SU-DHL-6 (cell line): Measurements from ENCODE around the gene KAZN.

Experiments used
- H2AFZ ChIP-seq: fragments of 200-600 bp; sonication (generic); 2 replicates; pipeline ENCODE4 v1.6.1; 2014; ENCODE audit warnings: low read depth, mild to moderate bottlenecking, moderate library complexity, mixed read lengths, antibody characterized with exemption, low read length; ENCODE audit not compliant: severe bottlenecking
- H3F3A ChIP-seq: fragments of 200-600 bp; shearing (Covaris generic); 2 replicates; pipeline ENCODE4 v1.6.0; 2016; ENCODE audit warnings: antibody characterized with exemption, mild to moderate bottlenecking; ENCODE audit not compliant: insufficient read depth
- H3K27ac ChIP-seq: fragments of 200-600 bp; sonication (generic); 2 replicates; pipeline ENCODE4 v1.5.1; 2016; ENCODE audit warnings: low read depth, mild to moderate bottlenecking, low read length, moderate library complexity, mixed read lengths
- H3K27me3 ChIP-seq: fragments of 200-600 bp; sonication (generic), shearing (Covaris generic); 2 replicates; pipeline ENCODE4 v1.6.0; 2014; ENCODE audit warnings: mild to moderate bottlenecking, low read length
- H3K36me3 ChIP-seq: fragments of 200-600 bp; sonication (generic); 2 replicates; pipeline ENCODE4 v1.6.1; 2014; ENCODE audit warnings: mild to moderate bottlenecking, low read length, mixed read lengths
- H3K4me2 ChIP-seq: fragments of 300-600, 200-600 bp; shearing (Covaris generic), sonication (generic); 2 replicates; pipeline ENCODE4 v1.6.0; 2014; ENCODE audit warnings: low read length, low read depth, mild to moderate bottlenecking; ENCODE audit not compliant: poor library complexity, severe bottlenecking
- H3K4me3 ChIP-seq: fragments of 200-600 bp; sonication (generic); 2 replicates; pipeline ENCODE4 v1.5.1; 2014; ENCODE audit warnings: antibody characterized with exemption, low read length, mild to moderate bottlenecking, mixed read lengths; ENCODE audit not compliant: insufficient read depth, poor library complexity, severe bottlenecking
- H3K79me2 ChIP-seq: fragments of 200-600 bp; sonication (generic); 2 replicates; pipeline ENCODE4 v1.6.1; 2014; ENCODE audit warnings: mild to moderate bottlenecking, low read length, moderate library complexity; ENCODE audit not compliant: insufficient read depth
- H3K9ac ChIP-seq: fragments of 200-600 bp; sonication (generic); 2 replicates; pipeline ENCODE4 v1.7.0; 2014; ENCODE audit warnings: mild to moderate bottlenecking, low read length
- H3K9me2 ChIP-seq: fragments of 200-600 bp; sonication (generic); replicated peaks from 2 replicates; pipeline ENCODE4 v1.6.1; 2014; ENCODE audit warnings: low read length; ENCODE audit not compliant: insufficient read depth
- H3K9me3 ChIP-seq: fragments of 200-600 bp; sonication (generic); 2 replicates; pipeline ENCODE4 v1.6.1; 2014; ENCODE audit warnings: low read length, mixed read lengths; ENCODE audit not compliant: insufficient read depth
- H4K20me1 ChIP-seq: fragments of 200-600 bp; sonication (generic); 2 replicates; pipeline ENCODE4 v1.6.1; 2014; ENCODE audit warnings: low read depth, mild to moderate bottlenecking, antibody characterized with exemption, low read length, moderate library complexity, mixed read lengths
- EZH2phosphoT487 ChIP-seq: fragments of 200-600 bp; sonication (generic), shearing (Covaris generic); conservative IDR thresholded peaks from 2 replicates; pipeline ENCODE4 v1.6.1; 2018; ENCODE audit warnings: mild to moderate bottlenecking, antibody characterized with exemption, low read length, moderate library complexity, mixed read lengths
- TF ChIP-seq, protein P1 (sequence below): fragments of 200-600 bp; sonication (generic); IDR thresholded peaks from one replicate; pipeline ENCODE4 v1.5.1; 2017; ENCODE audit warnings: antibody characterized with exemption, mild to moderate bottlenecking, low read length, moderate library complexity; ENCODE audit not compliant: insufficient read depth, poor library complexity, severe bottlenecking

Gene KAZN

DNA sequence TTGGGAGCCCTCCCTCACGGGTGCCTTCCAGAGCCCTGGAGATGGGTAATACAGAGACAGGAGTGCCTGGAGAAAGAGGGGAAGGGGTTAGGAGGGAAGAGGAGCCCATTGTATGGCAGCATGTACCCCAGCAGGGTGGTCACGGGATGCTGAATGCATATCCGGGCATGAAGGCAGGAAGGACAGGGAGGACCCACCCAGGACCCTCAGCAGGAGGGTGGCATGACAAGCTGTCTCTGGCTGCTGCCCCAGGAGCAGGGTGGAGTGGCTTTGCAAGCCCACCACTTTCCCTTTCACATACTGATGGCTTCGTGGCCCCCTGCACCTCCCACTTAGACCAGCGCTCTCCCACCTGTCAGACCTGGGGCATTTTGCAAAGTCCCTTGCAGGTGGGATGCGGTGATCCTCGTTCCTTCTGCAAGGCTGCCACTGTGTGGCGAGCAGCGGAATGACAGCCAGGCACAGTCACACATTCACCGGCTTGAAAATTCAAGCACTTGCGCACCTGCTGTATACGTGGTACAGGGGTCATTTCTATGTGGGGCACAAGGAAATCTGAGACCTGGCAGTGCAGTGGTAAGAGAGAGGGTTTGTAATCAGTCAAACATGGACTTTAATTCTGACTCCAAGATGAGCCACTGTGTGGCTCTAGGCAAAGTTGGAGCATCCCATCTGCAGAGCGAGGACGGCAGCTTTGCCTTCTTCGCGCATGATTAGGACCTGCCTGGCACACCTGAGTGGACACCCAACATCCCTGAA, 501.8 kb downstream of the KAZN start:
- Histone ChIP-seq H3K4me2 (no peak overlapping the region), H3K4me3 (no peak overlapping the region), H3K9me3 (no peaks in the 10 kb centered on the region), H3K27me3 (no peaks in the 10 kb centered on the region), H3F3A (no peaks in the 10 kb centered on the region), H3K36me3 (no peaks in the 10 kb centered on the region), H3K9ac (no peak overlapping the region), H3K27ac (no peak overlapping the region), H2AFZ (no peak overlapping the region), H3K9me2 (no peaks in the 10 kb centered on the region), H3K79me2 (no peaks in the 10 kb centered on the region), H4K20me1 (no peaks in the 10 kb centered on the region)
- no peak for TF ChIP-seq EZH2phosphoT487
- TF ChIP-seq, protein P1, sequence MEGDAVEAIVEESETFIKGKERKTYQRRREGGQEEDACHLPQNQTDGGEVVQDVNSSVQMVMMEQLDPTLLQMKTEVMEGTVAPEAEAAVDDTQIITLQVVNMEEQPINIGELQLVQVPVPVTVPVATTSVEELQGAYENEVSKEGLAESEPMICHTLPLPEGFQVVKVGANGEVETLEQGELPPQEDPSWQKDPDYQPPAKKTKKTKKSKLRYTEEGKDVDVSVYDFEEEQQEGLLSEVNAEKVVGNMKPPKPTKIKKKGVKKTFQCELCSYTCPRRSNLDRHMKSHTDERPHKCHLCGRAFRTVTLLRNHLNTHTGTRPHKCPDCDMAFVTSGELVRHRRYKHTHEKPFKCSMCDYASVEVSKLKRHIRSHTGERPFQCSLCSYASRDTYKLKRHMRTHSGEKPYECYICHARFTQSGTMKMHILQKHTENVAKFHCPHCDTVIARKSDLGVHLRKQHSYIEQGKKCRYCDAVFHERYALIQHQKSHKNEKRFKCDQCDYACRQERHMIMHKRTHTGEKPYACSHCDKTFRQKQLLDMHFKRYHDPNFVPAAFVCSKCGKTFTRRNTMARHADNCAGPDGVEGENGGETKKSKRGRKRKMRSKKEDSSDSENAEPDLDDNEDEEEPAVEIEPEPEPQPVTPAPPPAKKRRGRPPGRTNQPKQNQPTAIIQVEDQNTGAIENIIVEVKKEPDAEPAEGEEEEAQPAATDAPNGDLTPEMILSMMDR: peak; percentile 80

DNA sequence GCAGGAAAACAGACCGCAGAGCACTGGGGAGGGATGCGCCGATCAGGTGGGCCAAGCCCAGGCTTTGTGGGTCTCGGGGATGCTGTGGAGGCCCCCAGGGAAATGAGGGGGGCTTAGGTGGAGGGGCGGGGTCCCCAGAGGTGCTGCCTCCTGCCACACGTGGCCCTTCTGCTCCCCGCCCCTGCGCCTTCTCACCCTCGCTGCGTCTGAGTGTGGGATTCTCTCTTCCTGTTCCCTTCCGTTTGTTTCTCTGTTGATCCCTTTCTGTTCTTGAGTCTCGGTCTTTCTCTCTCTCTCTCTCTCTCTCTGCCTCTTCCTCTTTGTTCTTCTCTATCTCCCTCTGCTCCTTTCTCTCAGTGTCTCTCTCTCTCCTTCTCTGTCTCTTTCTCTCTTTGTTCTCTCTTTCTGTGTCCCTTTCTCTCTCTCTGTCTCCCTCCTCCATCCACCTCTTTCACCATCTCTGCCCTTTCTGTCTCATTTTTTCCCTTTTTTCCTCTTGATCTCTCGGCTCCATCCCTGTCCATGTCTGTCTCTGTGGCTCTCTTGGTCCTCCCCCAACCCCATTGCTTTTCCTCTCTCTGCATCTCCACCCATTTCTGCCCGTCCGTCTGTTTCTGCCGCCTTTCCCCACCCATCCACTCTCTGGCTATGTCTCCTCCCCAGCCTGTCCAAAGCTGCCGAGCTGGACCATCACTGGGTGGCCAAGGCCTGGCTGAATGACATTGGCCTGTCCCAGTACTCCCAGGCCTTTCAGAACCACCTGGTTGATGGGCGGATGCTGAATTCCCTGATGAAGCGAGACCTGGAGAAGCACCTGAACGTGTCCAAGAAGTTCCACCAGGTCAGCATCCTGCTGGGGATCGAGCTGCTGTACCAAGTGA, 502.6 kb downstream of the KAZN start:
- Histone ChIP-seq H3K4me3 (no peak overlapping the region), H4K20me1 (no peaks in the 10 kb centered on the region), H3K27ac (no peak overlapping the region), H3F3A (no peaks in the 10 kb centered on the region), H2AFZ (no peak overlapping the region), H3K36me3 (no peaks in the 10 kb centered on the region), H3K27me3 (no peaks in the 10 kb centered on the region), H3K9me2 (no peaks in the 10 kb centered on the region), H3K9me3 (no peaks in the 10 kb centered on the region), H3K79me2 (no peaks in the 10 kb centered on the region), H3K9ac (no peak overlapping the region), H3K4me2 (no peak overlapping the region)
- TF ChIP-seq EZH2phosphoT487: no peak
- TF ChIP-seq, protein P1: no peak

- no peaks in the 10 kb centered on the region for H3K27me3 ChIP-seq
- H4K20me1 ChIP-seq: no peaks in the 10 kb centered on the region
- no peaks in the 10 kb centered on the region for H3K36me3 ChIP-seq
- H3K9me3 ChIP-seq: no peaks in the 10 kb centered on the region
- no peaks in the 10 kb centered on the region for H3K79me2 ChIP-seq
- no peaks in the 10 kb centered on the region for H3F3A ChIP-seq
- H3K4me2 ChIP-seq: no peak overlapping the region
- no peak overlapping the region for H3K4me3 ChIP-seq
- no peak overlapping the region for H3K9ac ChIP-seq
- no peaks in the 10 kb centered on the region for H3K9me2 ChIP-seq
- H2AFZ ChIP-seq: no peak overlapping the region
- H3K27ac ChIP-seq: no peak overlapping the region
- TF ChIP-seq, protein P1: no peak
- no peak for TF ChIP-seq EZH2phosphoT487
Observed at GRCh38 chr1:15101801-15102200, 503.3 kb downstream of the KAZN start.
